Stimulated activated CD4-positive, alpha-beta T cell treated with anti-CD3 and anti-CD28 coated beads, Interleukin-1b, Interleukin-23, amount 100 ng/mL, for 48 hours (primary cell): Measurements from ENCODE around the gene SP140L.
A peak's percentile ranks its signal among the peaks of the same experiment; 100 is the strongest.
"Not testable (repeated sequence)": the region's sequence is repeated elsewhere in the genome, so short reads cannot be mapped to it uniquely, and the experiment has no call there.

Source experiments
- DNase-seq: peaks from one replicate; pipeline ENCODE4 v3.0.0-alpha.2; 2020

Gene SP140L

GRCh38 chr2:230423851-230424458, 97.0 kb downstream of the SP140L start:
- no peak for DNase-seq

GRCh38 chr2:230425377-230425776, 98.4 kb downstream of the SP140L start:
- DNase-seq, result no peak

- no peak for DNase-seq
Observed at GRCh38 chr2:230429513-230429912, 102.5 kb downstream of the SP140L start.

- no peak for DNase-seq
Observed at GRCh38 chr2:230430957-230431910, 104.2 kb downstream of the SP140L start.

- no peak for DNase-seq
Observed at GRCh38 chr2:230434677-230435324, 107.8 kb downstream of the SP140L start.

GRCh38 chr2:230435431-230435830, 108.4 kb downstream of the SP140L start:
- no peak for DNase-seq

GRCh38 chr2:230439121-230439520, 112.1 kb downstream of the SP140L start:
- not testable (repeated sequence) for DNase-seq

GRCh38 chr2:230439590-230439989, 112.6 kb downstream of the SP140L start:
- DNase-seq, result no peak

- DNase-seq, result peak; percentile 41
Observed at GRCh38 chr2:230441227-230441897, 114.4 kb downstream of the SP140L start.

- no peak for DNase-seq
Observed at GRCh38 chr2:230443541-230443940, 116.5 kb downstream of the SP140L start.

GRCh38 chr2:230444832-230445231, 117.8 kb downstream of the SP140L start:
- no peak for DNase-seq

- no peak for DNase-seq
Observed at GRCh38 chr2:230447036-230447435, 120.0 kb downstream of the SP140L start.

GRCh38 chr2:230447455-230448451, 120.8 kb downstream of the SP140L start:
- DNase-seq, result peak; percentile 36

GRCh38 chr2:230449901-230450467, 123.0 kb downstream of the SP140L start:
- DNase-seq, result no peak

- DNase-seq, result no peak
Observed at GRCh38 chr2:230453006-230453405, 126.0 kb downstream of the SP140L start.
